GM18873 (cell line): ENCODE data around the gene HAAO.

Experiments used
- ATAC-seq: cut with Tn5 transposase; IDR thresholded peaks from one replicate; pipeline ENCODE4 v1.9.1; 2021; ENCODE audit warnings: mild to moderate bottlenecking, moderate library complexity, moderate number of reproducible peaks; ENCODE audit not compliant: unreplicated experiment, low FRiP score

Gene HAAO

GRCh38 chr2:42794271-42795046 lies 2.1 kb upstream of the HAAO start:
- ATAC-seq: no peak

GRCh38 chr2:42793334-42794270 lies 1.2 kb upstream of the HAAO start:
- ATAC-seq: no peak

- ATAC-seq: no peak
Observed at GRCh38 chr2:42792087-42792582, 248 bp downstream of the HAAO start.

GRCh38 chr2:42791606-42792005 lies 777 bp downstream of the HAAO start:
- no peak for ATAC-seq

GRCh38 chr2:42789751-42790150 lies 2.6 kb downstream of the HAAO start:
- ATAC-seq: no peak

GRCh38 chr2:42788882-42789281 lies 3.5 kb downstream of the HAAO start:
- no peak for ATAC-seq

GRCh38 chr2:42788478-42788793 lies 3.9 kb downstream of the HAAO start:
- ATAC-seq: no peak

GRCh38 chr2:42787788-42788477 lies 4.5 kb downstream of the HAAO start:
- ATAC-seq: no peak

- no peak for ATAC-seq
Observed at GRCh38 chr2:42787424-42787787, 5.0 kb downstream of the HAAO start.

GRCh38 chr2:42786561-42787345 lies 5.6 kb downstream of the HAAO start:
- no peak for ATAC-seq

- ATAC-seq: no peak
Observed at GRCh38 chr2:42784204-42784880, 8.0 kb downstream of the HAAO start.

GRCh38 chr2:42783511-42783910 lies 8.9 kb downstream of the HAAO start:
- no peak for ATAC-seq

GRCh38 chr2:42781181-42781580 lies 11.2 kb downstream of the HAAO start:
- ATAC-seq: no peak

- no peak for ATAC-seq
Observed at GRCh38 chr2:42777883-42778805, 14.2 kb downstream of the HAAO start.

GRCh38 chr2:42775810-42776209 lies 16.6 kb downstream of the HAAO start:
- ATAC-seq: no peak

GRCh38 chr2:42775186-42775585 lies 17.2 kb downstream of the HAAO start:
- ATAC-seq: no peak

GRCh38 chr2:42771546-42772153 lies 20.7 kb downstream of the HAAO start:
- no peak for ATAC-seq
